ENCODE measurements around the gene ACOT13.
A peak's percentile ranks its signal among the peaks of the same experiment; 100 is the strongest.
"Not testable (repeated sequence)": the region's sequence is repeated elsewhere in the genome, so short reads cannot be mapped to it uniquely, and the experiment has no call there.

The ACOT13 gene

DNA sequence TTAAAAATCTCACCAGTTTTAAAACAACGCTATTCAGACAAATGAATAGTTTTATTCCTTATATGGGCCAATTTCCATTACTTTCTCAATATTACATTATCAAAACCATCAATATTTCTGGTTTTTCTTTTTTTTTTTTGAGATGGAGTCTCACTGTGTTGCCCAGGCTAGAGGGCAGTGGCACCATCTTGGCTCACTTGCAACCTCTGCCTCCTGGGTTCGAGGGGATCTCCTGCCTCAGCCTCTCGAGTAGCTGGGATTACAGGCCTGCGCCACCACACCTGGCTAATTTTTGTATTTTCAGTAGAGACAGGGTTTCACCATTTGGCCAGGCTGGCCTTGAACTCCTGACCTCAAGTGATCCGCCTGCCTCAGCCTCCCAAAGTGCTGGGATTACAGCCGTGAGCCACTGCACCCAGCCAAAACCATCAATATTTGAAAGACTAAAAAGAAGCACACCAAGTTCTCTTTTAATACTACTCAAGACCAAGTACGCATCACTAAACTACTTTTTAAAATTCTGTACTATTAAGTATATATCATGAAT is 49.8 kb downstream of the ACOT13 start:
- H3K27ac Mint-ChIP-seq; ATAC-seq (ENCODE audit: low read depth): not testable (repeated sequence)
- H3K4me1 Mint-ChIP-seq, result peaks cover 32% of the 10 kb centered on the region

DNA sequence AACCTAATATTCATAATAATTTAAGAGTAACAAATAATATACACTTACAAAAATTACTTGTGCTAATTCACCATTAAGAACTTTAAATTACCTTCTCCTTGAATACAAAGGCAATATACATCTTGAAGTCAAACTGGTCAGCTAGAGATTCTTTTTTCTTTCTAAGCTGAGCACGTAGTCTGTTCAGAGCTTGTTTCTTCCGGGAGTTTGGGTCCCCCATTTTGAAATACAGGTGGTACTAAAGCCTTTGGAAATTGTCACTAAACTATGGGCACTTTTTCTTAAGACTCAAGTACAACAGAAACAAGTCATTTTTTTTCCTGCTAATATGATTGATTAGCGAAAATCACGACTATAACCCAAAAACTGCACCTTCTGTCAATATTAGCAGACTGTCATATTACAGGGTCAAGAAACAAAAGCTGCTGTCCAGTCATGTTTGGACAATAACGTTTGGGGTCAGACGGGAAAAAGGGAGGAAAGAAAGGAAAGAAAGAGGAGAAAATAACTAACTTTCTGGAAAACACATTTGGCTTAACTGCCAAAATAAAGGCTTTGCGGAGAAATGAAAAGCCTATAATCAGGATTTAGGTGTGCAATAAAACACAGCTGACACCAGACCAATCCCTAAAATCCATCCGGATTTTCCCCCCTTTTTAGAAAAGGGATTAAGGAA is 51.7 kb downstream of the ACOT13 start:
- Mint-ChIP-seq H3K36me3 (peaks cover 20% of the 10 kb centered on the region), H3K27ac (peak overlapping the region; percentile 100), H3K4me1 (peaks cover 23% of the 10 kb centered on the region), H3K4me3 (peak overlapping the region; percentile 89), H3K27me3 (no peaks in the 10 kb centered on the region), H3K9me3 (no peaks in the 10 kb centered on the region)
- ATAC-seq (ENCODE audit: low read depth), result no peak
- DNase-seq (ENCODE audit: low spot score in 2 of 2), result no peak

More for the DNA sequence above, 49.8 kb downstream of the ACOT13 start:
- Mint-ChIP-seq H3K36me3 (peaks cover 27% of the 10 kb centered on the region), H3K4me3 (peak overlapping the region; percentile 22)
- H3K27me3 Mint-ChIP-seq; DNase-seq (ENCODE audit: low spot score in 2 of 2); H3K9me3 Mint-ChIP-seq: not testable (repeated sequence)

GRCh38 chr6:24719125-24719971 is 52.5 kb downstream of the ACOT13 start, which contains the start of gene C6orf62:
Gene C6orf62, minus strand, starts transcription at chr6:24719154. Its CDS starts 486 bp downstream, at chr6:24718668.
- peak; percentile 33 to 35 for DNase-seq (ENCODE audit: low spot score in 2 of 2)
- Mint-ChIP-seq H3K36me3 (peaks cover 17% of the 10 kb centered on the region), H3K9me3 (no peaks in the 10 kb centered on the region), H3K4me3 (peak within 1 kb of the TSS; percentile 89), H3K27ac (peak within 1 kb of the TSS; percentile 100), H3K27me3 (no peaks in the 10 kb centered on the region), H3K4me1 (peaks cover 22% of the 10 kb centered on the region)
- ATAC-seq (ENCODE audit: low read depth), result no peak

- H3K9me3 Mint-ChIP-seq, result no peaks in the 10 kb centered on the region
- H3K27me3 Mint-ChIP-seq, result no peaks in the 10 kb centered on the region
- ATAC-seq (ENCODE audit: low read depth) (peak; percentile 28), DNase-seq (ENCODE audit: low spot score in 2 of 2) (peak; percentile 65 to 67)
- H3K4me3 Mint-ChIP-seq, result peak overlapping the region; percentile 89
- peaks cover 17% of the 10 kb centered on the region for H3K36me3 Mint-ChIP-seq
- peak overlapping the region; percentile 100 for H3K27ac Mint-ChIP-seq
- H3K4me1 Mint-ChIP-seq, result peaks cover 22% of the 10 kb centered on the region
Observed at GRCh38 chr6:24720131-24720603, 53.3 kb downstream of the ACOT13 start.

GRCh38 chr6:24720604-24721460 is 54.0 kb downstream of the ACOT13 start:
- no peaks in the 10 kb centered on the region for H3K27me3 Mint-ChIP-seq
- DNase-seq (ENCODE audit: low spot score in 2 of 2) (peak; percentile 94 to 99), ATAC-seq (ENCODE audit: low read depth) (peak; percentile 75)
- H3K36me3 Mint-ChIP-seq, result peaks cover 17% of the 10 kb centered on the region
- peak overlapping the region; percentile 89 for H3K4me3 Mint-ChIP-seq
- peaks cover 19% of the 10 kb centered on the region for H3K4me1 Mint-ChIP-seq
- no peaks in the 10 kb centered on the region for H3K9me3 Mint-ChIP-seq
- peak overlapping the region; percentile 100 for H3K27ac Mint-ChIP-seq

- peak overlapping the region; percentile 100 for H3K27ac Mint-ChIP-seq
- no peaks in the 10 kb centered on the region for H3K9me3 Mint-ChIP-seq
- peaks cover 19% of the 10 kb centered on the region for H3K4me1 Mint-ChIP-seq
- ATAC-seq (ENCODE audit: low read depth) (peak; percentile 51), DNase-seq (ENCODE audit: low spot score in 2 of 2) (no peak)
- H3K4me3 Mint-ChIP-seq, result peak overlapping the region; percentile 89
- no peaks in the 10 kb centered on the region for H3K27me3 Mint-ChIP-seq
- H3K36me3 Mint-ChIP-seq, result peaks cover 14% of the 10 kb centered on the region
Observed at GRCh38 chr6:24721461-24722215, 54.8 kb downstream of the ACOT13 start.

DNA sequence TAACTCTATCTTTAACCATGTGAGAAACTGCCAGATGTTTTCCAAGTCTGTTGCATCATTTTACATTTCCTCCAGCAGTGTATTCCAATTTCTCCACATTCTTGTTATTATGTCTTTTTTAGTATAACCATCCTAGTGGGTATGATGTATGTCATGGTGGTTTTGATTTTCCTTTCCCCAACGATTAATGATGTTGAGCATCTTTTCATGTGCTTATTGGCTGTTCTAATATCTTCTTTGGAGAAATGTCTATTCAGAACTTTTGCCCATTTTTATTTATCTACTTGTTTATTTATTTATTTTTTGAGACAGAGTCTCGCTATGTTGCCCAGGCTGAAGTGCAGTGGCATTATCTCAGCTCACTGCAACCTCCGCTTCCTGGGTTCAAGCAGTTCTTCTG is 56.4 kb downstream of the ACOT13 start:
- H3K27me3 Mint-ChIP-seq, result no peaks in the 10 kb centered on the region
- H3K36me3 Mint-ChIP-seq, result peaks cover 10% of the 10 kb centered on the region
- no peaks in the 10 kb centered on the region for H3K9me3 Mint-ChIP-seq
- H3K27ac Mint-ChIP-seq, result no peak overlapping the region
- no peak for ATAC-seq (ENCODE audit: low read depth)
- no peak overlapping the region for H3K4me3 Mint-ChIP-seq
- DNase-seq (ENCODE audit: low spot score in 2 of 2), result no peak
- peaks cover 8% of the 10 kb centered on the region for H3K4me1 Mint-ChIP-seq

DNA sequence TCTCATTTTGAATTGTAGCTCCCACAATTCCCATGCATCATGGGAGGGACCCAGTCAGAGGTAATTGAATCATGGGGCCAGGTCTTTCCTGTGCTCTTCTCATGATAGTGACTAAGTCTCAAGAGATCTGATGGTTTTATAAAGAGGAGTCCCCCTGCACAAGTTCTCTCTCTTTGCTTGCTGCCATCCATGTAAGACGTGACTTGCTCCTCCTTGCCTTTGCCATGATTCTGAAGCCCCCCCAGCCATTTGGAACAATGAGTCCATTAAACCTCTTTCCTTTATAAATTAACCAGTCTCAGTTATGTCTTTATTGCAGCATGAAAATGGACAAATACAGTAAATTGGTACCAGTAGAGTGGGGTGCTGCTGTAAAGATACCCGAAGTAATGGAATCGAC is 63.8 kb downstream of the ACOT13 start:
- H3K9me3 Mint-ChIP-seq, result peaks cover 11% of the 10 kb centered on the region
- DNase-seq (ENCODE audit: low spot score in 2 of 2); H3K36me3 Mint-ChIP-seq; H3K27ac Mint-ChIP-seq; H3K4me3 Mint-ChIP-seq; ATAC-seq (ENCODE audit: low read depth); H3K4me1 Mint-ChIP-seq; H3K27me3 Mint-ChIP-seq: not testable (repeated sequence)

- H3K36me3 Mint-ChIP-seq; H3K27ac Mint-ChIP-seq; DNase-seq (ENCODE audit: low spot score in 2 of 2); H3K27me3 Mint-ChIP-seq; H3K4me1 Mint-ChIP-seq; H3K4me3 Mint-ChIP-seq; ATAC-seq (ENCODE audit: low read depth): not testable (repeated sequence)
- H3K9me3 Mint-ChIP-seq, result peaks cover 11% of the 10 kb centered on the region
Observed at GRCh38 chr6:24731456-24732134, 64.7 kb downstream of the ACOT13 start.

DNA sequence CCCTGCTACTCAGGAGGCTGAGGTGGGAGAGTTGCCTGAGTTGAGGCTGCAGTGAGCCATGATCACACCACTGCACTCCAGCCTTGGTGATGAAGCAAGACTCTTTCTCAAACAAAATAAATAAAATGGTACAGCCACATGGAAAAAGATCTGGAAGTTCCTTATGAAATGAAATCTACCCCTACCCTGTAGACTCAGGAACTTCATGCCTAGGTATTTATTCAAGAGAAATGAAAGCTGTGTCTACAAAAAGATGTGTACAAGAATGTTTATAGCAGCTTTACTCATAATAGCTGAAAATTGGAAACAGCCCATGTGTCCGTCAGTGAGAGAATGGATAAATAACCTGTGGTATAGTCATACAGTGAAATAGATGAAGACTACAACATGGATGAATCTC is 67.3 kb downstream of the ACOT13 start:
- Mint-ChIP-seq H3K27me3 (no peaks in the 10 kb centered on the region), H3K27ac (no peak overlapping the region), H3K9me3 (peaks cover 11% of the 10 kb centered on the region), H3K4me3 (no peak overlapping the region), H3K4me1 (no peaks in the 10 kb centered on the region), H3K36me3 (peaks cover 8% of the 10 kb centered on the region)
- ATAC-seq (ENCODE audit: low read depth) (no peak), DNase-seq (ENCODE audit: low spot score in 2 of 2) (no peak)

DNA sequence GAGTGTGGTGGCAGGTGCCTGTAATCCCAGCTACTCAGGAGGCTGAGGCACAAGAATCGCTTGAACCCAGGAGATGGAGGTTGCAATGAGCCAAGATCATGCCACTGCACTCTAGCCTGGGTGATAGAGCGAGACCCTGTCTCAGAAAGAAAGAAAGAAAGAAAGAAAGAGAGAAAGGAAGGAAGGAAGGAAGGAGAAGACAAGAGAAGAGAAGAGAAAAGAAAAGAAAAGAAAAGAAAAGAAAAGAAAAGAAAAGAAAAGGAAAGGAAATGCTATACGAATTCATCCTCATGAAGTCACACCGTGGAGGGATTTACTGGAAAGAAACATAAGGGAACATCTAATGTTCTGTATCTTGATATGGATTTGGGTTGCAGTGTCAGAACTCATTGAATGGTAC is 67.8 kb downstream of the ACOT13 start:
- not testable (repeated sequence) for H3K27me3 Mint-ChIP-seq; H3K4me1 Mint-ChIP-seq; ATAC-seq (ENCODE audit: low read depth); H3K36me3 Mint-ChIP-seq; H3K27ac Mint-ChIP-seq; DNase-seq (ENCODE audit: low spot score in 2 of 2); H3K4me3 Mint-ChIP-seq
- H3K9me3 Mint-ChIP-seq, result peaks cover 11% of the 10 kb centered on the region

DNA sequence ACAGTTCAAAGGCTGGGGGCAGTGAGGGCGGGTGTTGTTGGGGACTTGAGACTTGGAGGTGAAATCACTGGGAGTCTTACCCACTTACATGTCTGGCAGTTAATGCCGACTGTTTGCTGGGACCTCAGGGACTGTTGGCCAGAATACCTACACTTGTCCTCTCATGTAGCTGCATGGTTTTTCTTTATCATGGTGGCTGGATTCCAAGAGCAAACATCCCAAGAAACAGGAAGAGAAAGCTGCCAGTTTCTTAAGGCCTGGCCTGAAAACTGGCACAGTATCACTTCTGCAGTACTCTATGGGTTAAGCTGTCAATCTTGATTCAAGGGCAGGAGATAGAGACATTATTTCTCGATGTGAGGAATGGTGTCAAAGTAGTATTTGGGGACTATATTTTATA is 71.9 kb downstream of the ACOT13 start:
- peaks cover 6% of the 10 kb centered on the region for H3K9me3 Mint-ChIP-seq
- H3K27me3 Mint-ChIP-seq, result no peaks in the 10 kb centered on the region

More for the DNA sequence above, 71.9 kb downstream of the ACOT13 start:
- H3K4me3 Mint-ChIP-seq, result no peak overlapping the region
- DNase-seq (ENCODE audit: low spot score in 2 of 2) (no peak), ATAC-seq (ENCODE audit: low read depth) (no peak)
- H3K36me3 Mint-ChIP-seq, result no peaks in the 10 kb centered on the region
- peaks cover 8% of the 10 kb centered on the region for H3K4me1 Mint-ChIP-seq
- H3K27ac Mint-ChIP-seq, result no peak overlapping the region

All from memory B cell (primary cell).